Measurements from ENCODE around the gene BORCS5. TPM values are rescaled to one million over a fixed set of nuclear protein-coding genes. Genes with fewer than 3 reads are reported as not detected.
A peak's percentile ranks its signal among the peaks of the same experiment; 100 is the strongest.
"Not testable (repeated sequence)": the region's sequence is repeated elsewhere in the genome, so short reads cannot be mapped to it uniquely, and the experiment has no call there.

Gene BORCS5
- total RNA-seq, 4 donors from 2014 or later = 8.3 to 22.7 (median 15.3) TPM

DNA sequence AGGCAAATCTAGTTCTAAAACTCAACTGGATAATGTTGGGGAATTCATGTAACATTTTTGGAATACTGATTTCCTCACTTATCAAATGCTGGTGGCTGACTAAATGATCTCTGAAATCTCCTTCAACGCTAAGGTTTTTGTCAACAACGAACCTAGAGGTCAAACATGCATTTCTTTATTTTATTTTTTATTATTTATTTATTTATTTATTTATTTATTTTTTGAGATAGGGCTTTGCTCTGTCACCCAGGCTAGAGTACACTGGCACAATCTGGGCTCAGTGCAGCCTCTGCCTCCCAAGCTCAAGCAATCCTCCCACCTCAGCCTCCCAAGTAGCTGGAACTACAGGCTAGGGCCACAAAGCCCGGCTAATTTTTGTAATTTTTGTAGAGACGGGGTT lies 141.3 kb downstream of the BORCS5 start:
- no peaks in the 10 kb centered on the region for H3K9me3 ChIP-seq
- peaks cover 0 to 4% (median 0%) of the 10 kb centered on the region in 4 donors for H3K4me1 ChIP-seq
- H3K36me3 ChIP-seq = peaks cover 0 to 12% (median 0%) of the 10 kb centered on the region in 3 donors
- DNase-seq = no peak
- no peak overlapping the region for H3K27ac ChIP-seq
- H3K27me3 ChIP-seq = no peaks in the 10 kb centered on the region
- TF ChIP-seq, protein P1, sequence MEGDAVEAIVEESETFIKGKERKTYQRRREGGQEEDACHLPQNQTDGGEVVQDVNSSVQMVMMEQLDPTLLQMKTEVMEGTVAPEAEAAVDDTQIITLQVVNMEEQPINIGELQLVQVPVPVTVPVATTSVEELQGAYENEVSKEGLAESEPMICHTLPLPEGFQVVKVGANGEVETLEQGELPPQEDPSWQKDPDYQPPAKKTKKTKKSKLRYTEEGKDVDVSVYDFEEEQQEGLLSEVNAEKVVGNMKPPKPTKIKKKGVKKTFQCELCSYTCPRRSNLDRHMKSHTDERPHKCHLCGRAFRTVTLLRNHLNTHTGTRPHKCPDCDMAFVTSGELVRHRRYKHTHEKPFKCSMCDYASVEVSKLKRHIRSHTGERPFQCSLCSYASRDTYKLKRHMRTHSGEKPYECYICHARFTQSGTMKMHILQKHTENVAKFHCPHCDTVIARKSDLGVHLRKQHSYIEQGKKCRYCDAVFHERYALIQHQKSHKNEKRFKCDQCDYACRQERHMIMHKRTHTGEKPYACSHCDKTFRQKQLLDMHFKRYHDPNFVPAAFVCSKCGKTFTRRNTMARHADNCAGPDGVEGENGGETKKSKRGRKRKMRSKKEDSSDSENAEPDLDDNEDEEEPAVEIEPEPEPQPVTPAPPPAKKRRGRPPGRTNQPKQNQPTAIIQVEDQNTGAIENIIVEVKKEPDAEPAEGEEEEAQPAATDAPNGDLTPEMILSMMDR (IDR thresholded peaks at IDR 0.05) = no peak
- no peak for TF ChIP-seq POLR2A (IDR thresholded peaks at IDR 0.05)
- H3K4me3 ChIP-seq = no peak overlapping the region

- H3K27ac ChIP-seq = no peak overlapping the region
- H3K4me1 ChIP-seq = peaks cover 0 to 4% (median 0%) of the 10 kb centered on the region in 4 donors
- DNase-seq = no peak
- peaks cover 0 to 12% (median 0%) of the 10 kb centered on the region in 3 donors for H3K36me3 ChIP-seq
- H3K27me3 ChIP-seq = no peaks in the 10 kb centered on the region
- no peaks in the 10 kb centered on the region for H3K9me3 ChIP-seq
- H3K4me3 ChIP-seq = no peak overlapping the region
- no peak for TF ChIP-seq POLR2A (IDR thresholded peaks at IDR 0.05)
- TF ChIP-seq, protein P1 (IDR thresholded peaks at IDR 0.05) = no peak
Observed at GRCh38 chr12:12499909-12500604, 143.2 kb downstream of the BORCS5 start.

DNA sequence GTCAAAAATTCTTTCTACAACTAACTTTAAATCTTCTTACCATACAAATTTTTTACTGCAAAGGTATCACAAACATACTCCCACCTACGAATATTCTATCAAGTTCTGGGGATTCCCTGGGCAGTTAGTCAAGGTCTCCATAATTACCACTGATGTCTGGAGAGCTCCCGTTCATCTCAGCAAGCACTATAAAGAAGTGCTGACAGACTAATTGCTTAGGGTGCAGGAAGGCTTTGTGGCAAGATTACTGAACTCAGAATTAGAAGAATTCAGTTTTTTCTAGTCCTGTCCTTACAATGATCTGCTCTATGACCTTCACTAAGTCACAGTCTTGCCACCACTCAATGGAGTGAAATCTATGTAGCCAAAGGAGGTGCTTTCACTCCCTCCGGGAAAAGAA lies 144.2 kb downstream of the BORCS5 start:
- no peak for DNase-seq
- H3K4me3 ChIP-seq = no peak overlapping the region
- peak overlapping the region in 1 of 4 donors; percentile 2 for H3K27ac ChIP-seq
- no peaks in the 10 kb centered on the region for H3K27me3 ChIP-seq
- peaks cover 0 to 12% (median 0%) of the 10 kb centered on the region in 3 donors for H3K36me3 ChIP-seq
- TF ChIP-seq POLR2A (IDR thresholded peaks at IDR 0.05) = no peak
- TF ChIP-seq, protein P1 (IDR thresholded peaks at IDR 0.05) = no peak
- no peaks in the 10 kb centered on the region for H3K9me3 ChIP-seq
- peaks cover 0 to 12% (median 5%) of the 10 kb centered on the region in 4 donors for H3K4me1 ChIP-seq

- peaks cover 0 to 20% (median 5%) of the 10 kb centered on the region in 4 donors for H3K4me1 ChIP-seq
- not testable (repeated sequence) for H3K9me3 ChIP-seq, DNase-seq, H3K4me3 ChIP-seq, H3K27me3 ChIP-seq
- peaks cover 0 to 12% (median 0%) of the 10 kb centered on the region in 3 donors for H3K36me3 ChIP-seq
- peak overlapping the region in 1 of 4 donors; percentile 2 for H3K27ac ChIP-seq
Observed at GRCh38 chr12:12502130-12502814, 145.4 kb downstream of the BORCS5 start.

GRCh38 chr12:12502815-12503151 lies 145.9 kb downstream of the BORCS5 start:
- TF ChIP-seq, protein P1 (IDR thresholded peaks at IDR 0.05) = no peak
- no peak for TF ChIP-seq POLR2A (IDR thresholded peaks at IDR 0.05)
- H3K27ac ChIP-seq = peak overlapping the region in 1 of 4 donors; percentile 42
- peaks cover 0 to 20% (median 5%) of the 10 kb centered on the region in 4 donors for H3K4me1 ChIP-seq
- DNase-seq = no peak
- H3K36me3 ChIP-seq = peaks cover 0 to 9% (median 0%) of the 10 kb centered on the region in 3 donors
- no peak overlapping the region for H3K4me3 ChIP-seq
- H3K27me3 ChIP-seq = no peaks in the 10 kb centered on the region
- no peaks in the 10 kb centered on the region for H3K9me3 ChIP-seq
